ENCODE measurements around the gene C2CD4C. TPM values are rescaled to one million over a fixed set of nuclear protein-coding genes. Genes with fewer than 3 reads are reported as not detected.

C2CD4C gene
- total RNA-seq, 1 experiment from 2014 or later: 13.6 TPM

- POLR2A ChIA-PET: interaction anchor here (0.6 kb wide), 1 partner anchor 104 kb away, joined by 4 read pairs; no protein-coding TSS in a partner anchor
- BruUV-seq (replicated peaks): no TSS peak
- no peaks in the 10 kb centered on the region for H3K9me3 ChIP-seq (ENCODE audit: control insufficient read depth, insufficient read depth, low read depth, low read length)
- intact Hi-C loops (cut with micrococcal nuclease; ENCODE audit: unreplicated experiment) (no loop called here), in situ Hi-C loops (cut with HindIII; ENCODE audit: low pct_unique_long_range_greater_than_20kb, low sequenced_read_pairs) (no loop called here)
- DNase-seq (ENCODE audit: low read depth, low spot score) (no peak), ATAC-seq (no peak)
- no peaks in the 10 kb centered on the region for H3K27me3 ChIP-seq (ENCODE audit: control insufficient read depth, insufficient read depth, low read length)
- CTCF ChIA-PET: no interaction called here
- no peaks in the 10 kb centered on the region for H3K4me1 ChIP-seq (ENCODE audit: control insufficient read depth, insufficient read depth, low read length)
- no peaks in the 10 kb centered on the region for H3K36me3 ChIP-seq (ENCODE audit: control insufficient read depth, insufficient read depth, low read length)
- no peak for TF ChIP-seq SIN3A (IDR thresholded peaks at IDR 0.05; ENCODE audit: borderline replicate concordance, insufficient read depth, low read depth, low read length)
- no peak for TF ChIP-seq POLR2AphosphoS5 (IDR thresholded peaks at IDR 0.05; ENCODE audit: low read depth, low read length)
- no peak for TF ChIP-seq CTCF (IDR thresholded peaks at IDR 0.05)
- TF ChIP-seq TCF7L2 (IDR thresholded peaks at IDR 0.05; ENCODE audit: low read depth, low read length): no peak
- no peak for TF ChIP-seq REST (IDR thresholded peaks at IDR 0.05; ENCODE audit: insufficient read depth in 1 of 2, low read depth in 2 of 2, low read length in 1 of 2)
- no peak overlapping the region for H3K4me3 ChIP-seq (ENCODE audit: low read depth in 2 of 2, low read length in 2 of 2)
- no peak overlapping the region for H3K27ac ChIP-seq (ENCODE audit: low read length)
Measured at GRCh38 chr19:384799-385169, 24.2 kb downstream of the C2CD4C start.

GRCh38 chr19:383922-384798, 24.8 kb downstream of the C2CD4C start:
- Histone ChIP-seq H3K27me3 (ENCODE audit: control insufficient read depth, insufficient read depth, low read length) (no peaks in the 10 kb centered on the region), H3K9me3 (ENCODE audit: control insufficient read depth, insufficient read depth, low read depth, low read length) (no peaks in the 10 kb centered on the region), H3K27ac (ENCODE audit: low read length) (no peak overlapping the region), H3K36me3 (ENCODE audit: control insufficient read depth, insufficient read depth, low read length) (no peaks in the 10 kb centered on the region), H3K4me3 (ENCODE audit: low read depth in 2 of 2, low read length in 2 of 2) (no peak overlapping the region), H3K4me1 (ENCODE audit: control insufficient read depth, insufficient read depth, low read length) (no peaks in the 10 kb centered on the region)
- in situ Hi-C loops (cut with HindIII; ENCODE audit: low pct_unique_long_range_greater_than_20kb, low sequenced_read_pairs) (no loop called here), intact Hi-C loops (cut with micrococcal nuclease; ENCODE audit: unreplicated experiment) (no loop called here)
- ATAC-seq: peak; percentile 77
- no TSS peak for BruUV-seq (replicated peaks)
- CTCF ChIA-PET: interaction anchor here (0.6 kb wide), 1 partner anchor 16 kb away, joined by 3 read pairs; no protein-coding TSS in a partner anchor
- TF ChIP-seq SIN3A (IDR thresholded peaks at IDR 0.05; ENCODE audit: borderline replicate concordance, insufficient read depth, low read depth, low read length) (no peak), REST (IDR thresholded peaks at IDR 0.05; ENCODE audit: insufficient read depth in 1 of 2, low read depth in 2 of 2, low read length in 1 of 2) (no peak), TCF7L2 (IDR thresholded peaks at IDR 0.05; ENCODE audit: low read depth, low read length) (no peak), POLR2AphosphoS5 (IDR thresholded peaks at IDR 0.05; ENCODE audit: low read depth, low read length) (no peak), CTCF (IDR thresholded peaks at IDR 0.05) (peak; percentile 71)
- no peak for DNase-seq (ENCODE audit: low read depth, low spot score)
- POLR2A ChIA-PET: interaction anchor here (0.6 kb wide), 1 partner anchor 105 kb away, joined by 4 read pairs; no protein-coding TSS in a partner anchor
